Pons (tissue), 1 donor: ENCODE measurements around the gene TM4SF18.
"Not testable (repeated sequence)": the region's sequence is repeated elsewhere in the genome, so short reads cannot be mapped to it uniquely, and the experiment has no call there.

Source experiments
- DNase-seq: peaks from one replicate; pipeline ENCODE4 v3.0.0-alpha.2; 2016; ENCODE audit warnings: low spot score

Gene TM4SF18

DNA sequence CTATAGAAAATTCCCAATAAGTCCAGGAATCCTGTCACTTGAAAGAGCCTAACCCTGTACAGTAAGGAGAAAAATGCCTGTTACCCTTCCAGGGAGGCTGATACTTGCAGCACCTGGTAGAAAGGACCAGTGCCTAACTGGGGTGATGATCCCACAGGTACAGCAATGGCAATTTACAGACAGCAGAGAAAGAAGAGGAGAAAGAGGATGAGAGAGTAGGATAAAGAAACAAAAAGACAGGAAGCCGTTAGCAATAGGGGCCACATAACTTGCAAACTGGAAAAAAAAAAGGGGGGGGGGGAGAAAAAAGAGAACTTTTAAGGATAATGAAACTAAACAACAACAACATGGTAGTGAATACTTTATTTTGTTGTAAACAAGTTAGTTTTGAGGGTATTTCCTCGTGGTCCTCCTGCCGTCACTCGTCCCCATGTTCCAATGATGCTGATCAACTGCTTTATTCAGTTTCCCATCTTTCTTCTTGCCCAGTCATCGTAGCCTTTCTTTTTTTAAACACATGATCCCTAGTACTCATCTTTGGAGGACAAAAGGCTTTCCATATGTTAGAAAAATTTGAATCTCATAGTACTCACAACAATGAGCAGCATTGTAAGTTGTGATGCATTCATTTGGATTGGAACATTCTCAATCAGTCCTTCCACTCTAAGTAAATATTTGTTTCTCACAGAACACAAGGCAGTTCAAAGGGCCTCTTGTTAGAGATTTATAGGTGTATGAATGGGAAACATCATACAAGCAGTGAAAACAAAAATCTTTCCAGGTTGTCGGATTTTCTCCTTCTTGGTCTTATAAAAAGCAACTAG, 35.5 kb upstream of the TM4SF18 start:
- peak; percentile 82 for DNase-seq

DNA sequence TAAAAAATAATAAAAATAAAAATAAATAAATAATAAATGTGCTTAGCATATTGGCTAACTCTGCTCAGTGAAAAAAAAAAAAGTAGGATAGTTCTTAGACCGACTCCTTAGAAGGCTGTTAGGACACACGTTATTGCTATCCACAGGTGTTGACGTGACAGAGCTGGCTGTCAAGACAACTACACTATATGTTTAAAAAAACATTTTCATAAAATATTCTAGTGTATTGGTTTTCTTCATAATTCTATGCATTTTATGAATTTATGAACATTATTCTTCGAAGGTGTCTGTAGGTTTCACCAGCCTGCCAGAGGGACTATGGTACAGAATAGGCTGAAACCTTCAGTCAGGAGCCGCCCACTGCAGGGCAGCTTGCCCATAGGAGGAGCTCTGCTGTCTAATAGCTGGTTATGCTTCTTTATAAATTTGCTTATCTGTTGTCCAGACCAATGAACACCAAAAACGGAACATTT, 34.8 kb upstream of the TM4SF18 start:
- no peak for DNase-seq

DNA sequence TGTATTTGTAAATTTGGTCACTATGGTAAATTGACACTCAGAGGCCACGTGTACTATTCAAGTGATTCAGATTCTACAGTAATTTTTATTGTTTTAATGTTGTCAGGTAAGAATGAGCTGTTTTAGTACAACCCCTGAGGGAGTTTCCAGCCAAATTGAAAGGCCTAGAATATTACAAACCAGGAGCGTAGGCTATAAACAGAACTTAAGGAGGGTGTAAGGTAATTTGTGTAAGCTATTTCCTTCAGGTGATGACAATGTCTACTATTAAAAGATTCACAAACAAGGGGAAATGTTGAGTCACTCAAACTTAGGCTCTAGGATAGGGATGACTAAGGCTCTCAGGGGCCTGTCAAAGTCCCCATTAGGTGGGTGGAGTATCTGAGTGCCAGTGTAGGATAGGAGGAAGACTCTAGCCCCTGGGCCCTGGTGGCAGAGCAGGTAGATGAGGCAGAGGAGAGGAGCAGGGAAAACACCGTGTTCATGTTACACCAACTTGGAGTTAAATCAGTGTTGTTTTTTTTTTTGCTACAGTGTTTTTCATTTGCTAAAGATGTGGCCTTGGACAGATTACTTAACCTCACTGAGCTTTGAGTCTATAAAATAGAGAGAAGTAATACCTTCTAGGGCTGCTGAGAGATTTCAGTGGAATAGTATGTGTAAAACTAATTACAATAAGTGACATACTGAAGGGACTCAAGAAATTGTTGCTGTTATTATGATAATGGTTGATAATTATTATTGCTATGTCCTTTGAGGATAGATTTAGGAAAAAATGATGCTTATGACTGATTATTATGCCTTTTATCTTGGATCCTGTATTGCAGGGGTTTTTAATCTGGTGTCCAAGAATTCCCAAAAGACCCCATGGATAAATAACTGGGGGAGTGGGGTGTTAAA, 33.8 kb upstream of the TM4SF18 start:
- DNase-seq: no peak

GRCh38 chr3:149366031-149366430, 32.6 kb upstream of the TM4SF18 start:
- DNase-seq: no peak

GRCh38 chr3:149364624-149365023, 31.2 kb upstream of the TM4SF18 start:
- no peak for DNase-seq

GRCh38 chr3:149363053-149363452, 29.6 kb upstream of the TM4SF18 start:
- DNase-seq: no peak

- DNase-seq: no peak
These were observed 28.9 kb upstream of the TM4SF18 start for GRCh38 chr3:149362366-149362765.

DNA sequence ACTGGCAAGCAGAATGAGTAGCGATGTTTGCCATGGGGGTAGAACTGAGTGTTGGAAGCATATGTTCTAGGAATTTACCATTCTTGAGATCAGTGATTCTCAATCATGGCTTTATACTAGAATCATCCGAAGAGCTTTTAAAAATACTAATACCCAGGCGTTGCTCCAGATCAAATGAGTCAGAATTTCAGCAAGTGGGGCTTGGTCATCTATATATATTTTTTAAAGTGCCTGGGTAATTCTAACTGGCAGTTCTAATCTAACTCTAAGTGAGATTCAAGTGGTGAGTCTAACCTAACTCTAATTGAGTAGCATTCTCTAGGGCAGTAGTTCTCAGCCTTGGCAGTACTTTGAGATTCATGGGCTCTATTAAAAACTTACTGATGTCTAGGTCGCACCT, 23.2 kb upstream of the TM4SF18 start:
- no peak for DNase-seq

DNA sequence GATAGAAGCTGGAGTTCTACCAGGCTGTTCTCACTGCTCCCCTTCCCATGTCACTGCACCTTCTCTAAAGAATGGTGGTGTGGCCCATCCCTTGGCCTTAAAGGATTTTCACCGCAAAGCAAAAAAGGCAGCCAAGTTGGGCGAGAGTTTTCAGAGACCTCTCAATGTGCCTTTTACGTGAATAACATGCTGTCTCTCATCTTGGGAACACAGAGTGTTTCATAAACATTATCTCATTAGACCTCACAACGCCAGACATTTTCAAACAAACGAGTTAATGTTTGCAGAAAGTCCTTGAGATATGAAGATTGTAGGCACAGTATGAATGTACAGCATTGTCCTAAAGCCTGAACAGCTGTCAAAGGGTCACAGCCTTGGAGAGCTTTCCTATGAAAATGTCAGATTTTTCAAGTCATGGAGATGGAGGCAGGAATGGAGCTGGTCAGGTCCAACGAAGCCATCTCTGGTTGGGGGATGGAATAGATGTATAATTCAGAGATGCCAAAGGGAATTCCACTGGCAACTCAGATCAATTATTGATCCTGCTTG, 22.7 kb upstream of the TM4SF18 start:
- DNase-seq: no peak

DNA sequence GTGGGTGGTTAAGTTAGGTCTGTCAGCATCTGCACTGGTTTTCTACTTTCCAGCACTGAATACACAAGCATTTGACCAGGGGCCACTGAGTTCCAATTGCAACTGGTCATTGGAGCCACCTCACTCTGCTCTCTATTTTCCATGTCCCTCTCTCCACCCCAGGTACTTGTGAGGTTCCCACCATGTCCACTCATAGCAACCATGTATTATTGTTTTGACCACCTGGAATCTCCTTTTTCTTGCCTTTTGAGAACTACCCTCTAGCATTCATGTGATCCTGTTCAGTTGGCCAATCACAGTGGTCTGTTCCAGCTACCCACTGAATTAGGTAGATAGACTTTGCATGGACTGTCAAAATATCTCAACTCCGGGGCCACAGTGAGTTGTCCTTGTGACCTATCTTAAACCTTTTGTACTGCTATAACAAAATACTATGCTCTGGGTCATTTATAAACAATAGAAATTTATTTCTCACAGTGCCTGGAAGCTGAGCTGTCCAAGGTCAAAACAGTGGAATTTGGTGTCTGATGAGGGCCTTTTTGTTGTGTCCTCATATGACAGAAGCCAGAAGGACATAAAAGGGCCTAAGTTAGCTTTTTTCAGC, 20.2 kb upstream of the TM4SF18 start:
- DNase-seq: no peak

GRCh38 chr3:149352556-149352955, 19.1 kb upstream of the TM4SF18 start:
- DNase-seq: peak; percentile 56

DNA sequence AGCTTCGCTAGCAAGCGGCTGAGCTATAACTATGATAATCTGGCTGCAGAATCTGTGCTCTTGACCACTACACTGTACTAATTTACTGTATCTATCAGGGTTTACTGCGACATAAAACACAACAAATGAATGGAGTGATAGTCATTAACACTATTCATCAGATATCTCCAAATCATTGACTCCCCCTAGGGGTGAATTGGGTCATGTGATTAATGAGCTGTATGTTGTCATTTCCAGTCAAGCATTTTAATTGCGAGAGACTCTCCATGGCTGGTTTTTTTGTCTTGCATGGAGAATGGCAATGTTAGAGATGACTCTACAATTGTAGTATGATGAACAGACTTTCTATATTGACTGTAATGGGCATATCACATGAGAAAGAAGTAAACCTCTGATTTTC, 10.5 kb upstream of the TM4SF18 start:
- DNase-seq: no peak

DNA sequence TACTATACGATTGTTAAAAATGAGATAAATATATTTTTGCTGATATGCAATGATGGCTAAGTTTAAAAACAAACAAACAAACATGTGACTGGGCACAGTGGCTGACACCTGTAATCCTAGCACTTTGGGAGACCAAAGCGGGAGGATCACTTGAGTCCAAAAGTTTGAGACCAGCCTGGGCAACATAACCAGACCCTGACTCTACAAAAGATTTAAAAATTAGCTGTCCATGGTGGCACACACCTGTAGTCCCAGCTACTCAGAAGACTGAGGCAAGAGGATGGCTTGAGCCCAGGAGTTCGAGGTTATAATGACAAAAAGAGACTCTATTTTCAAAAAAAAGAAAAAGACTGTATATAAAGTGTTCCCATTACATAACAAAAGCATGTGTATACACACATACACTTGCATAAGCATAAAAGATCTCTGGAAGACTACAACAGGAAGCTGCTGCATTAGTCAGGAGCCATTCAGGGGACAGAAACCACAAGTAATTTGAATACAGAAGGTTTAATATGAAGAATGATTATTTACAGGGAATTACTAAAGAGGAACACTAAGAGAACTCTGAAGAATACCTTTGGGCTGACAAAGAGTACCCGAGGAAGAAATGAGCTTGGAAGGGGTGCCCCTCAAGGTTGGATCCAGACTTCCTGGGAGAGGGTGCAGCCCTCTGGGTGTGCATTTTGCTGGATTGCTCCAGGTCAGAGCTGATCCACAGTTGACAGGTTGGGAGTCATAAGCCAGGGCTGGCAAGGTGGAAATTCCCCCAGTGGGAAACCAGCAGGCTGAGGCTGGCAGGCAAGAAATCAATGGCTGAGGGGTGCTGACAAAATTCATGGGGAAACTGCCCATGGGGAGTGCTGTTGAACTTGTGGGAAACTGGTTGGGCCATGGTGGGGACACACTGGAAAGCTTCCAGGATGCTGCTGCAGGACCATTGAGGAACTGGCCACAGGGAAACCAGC, 9.3 kb upstream of the TM4SF18 start:
- no peak for DNase-seq

DNA sequence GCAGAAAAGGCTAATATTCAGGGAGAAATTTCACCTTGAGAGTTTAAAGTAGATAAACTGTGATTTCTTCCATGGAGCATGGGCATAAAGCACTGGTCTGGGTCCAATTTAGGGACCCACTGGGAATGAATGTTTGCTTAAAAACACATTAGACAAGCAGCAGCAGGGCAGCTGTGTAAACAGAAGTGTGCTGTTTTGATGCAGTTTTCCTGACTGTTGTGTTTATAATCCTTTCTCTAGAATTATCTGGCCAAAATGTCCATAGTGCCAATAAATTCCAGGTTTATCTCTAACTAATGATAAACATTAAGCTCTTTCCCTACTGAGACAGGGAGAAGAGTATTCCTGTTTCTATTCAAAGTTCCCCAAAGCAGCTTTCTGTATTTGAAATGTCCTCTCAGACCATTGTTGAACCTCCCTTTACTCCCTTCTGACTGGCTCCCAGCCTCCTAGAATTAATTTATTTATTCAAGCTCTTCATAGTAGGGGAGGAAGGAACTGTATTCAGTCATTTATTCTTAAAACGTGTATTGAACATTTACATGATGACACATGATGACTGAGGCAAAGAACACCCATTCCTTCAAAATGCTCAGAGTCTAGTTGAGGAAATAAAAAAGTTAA, 7.0 kb upstream of the TM4SF18 start:
- DNase-seq: peak; percentile 15

GRCh38 chr3:149339931-149340309, 6.5 kb upstream of the TM4SF18 start:
- peak; percentile 23 for DNase-seq

DNA sequence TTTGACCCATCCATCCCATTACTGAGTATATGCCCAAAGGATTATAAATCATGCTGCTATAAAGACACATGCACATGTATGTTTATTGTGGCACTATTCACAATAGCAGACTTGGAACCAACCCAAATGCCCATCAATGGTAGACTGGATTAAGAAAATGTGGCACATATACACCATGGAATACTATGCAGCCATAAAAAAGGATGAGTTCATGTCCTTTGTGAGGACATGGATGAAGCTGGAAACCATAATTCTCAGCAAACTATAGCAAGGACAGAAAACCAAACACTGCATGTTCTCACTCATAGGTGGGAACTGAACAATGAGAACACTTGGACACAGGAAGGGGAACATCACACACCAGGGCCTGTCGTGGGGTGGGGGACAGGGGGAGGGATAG, 4.0 kb upstream of the TM4SF18 start:
- not testable (repeated sequence) for DNase-seq

- no peak for DNase-seq
These were observed 3.5 kb upstream of the TM4SF18 start for GRCh38 chr3:149336925-149337324.

GRCh38 chr3:149332771-149333170, 665 bp downstream of the TM4SF18 start:
- no peak for DNase-seq

DNA sequence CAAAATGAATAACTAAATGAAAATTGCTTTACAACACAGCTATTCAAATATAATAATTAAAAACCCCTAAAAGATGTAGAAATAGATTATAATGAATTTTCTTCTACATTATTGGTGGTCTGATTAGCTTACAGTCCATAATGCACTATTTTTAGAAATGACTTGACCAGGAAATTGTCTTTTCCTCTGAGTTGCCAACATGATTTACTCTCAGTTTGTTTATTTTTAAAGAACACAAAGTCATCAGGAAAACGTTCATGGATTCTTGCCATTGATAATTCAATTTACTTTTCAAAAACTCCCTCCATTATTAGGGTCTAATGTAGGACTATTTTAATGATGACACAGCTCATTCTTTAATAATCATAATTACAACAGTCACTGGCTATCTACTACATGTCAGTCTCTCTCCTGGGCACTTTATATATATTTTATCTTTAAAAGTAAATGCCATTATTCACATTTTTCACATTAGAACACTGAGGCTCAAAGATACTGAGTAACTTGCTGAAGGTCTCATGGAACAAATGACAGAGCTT, 1.1 kb downstream of the TM4SF18 start:
- DNase-seq: no peak

DNA sequence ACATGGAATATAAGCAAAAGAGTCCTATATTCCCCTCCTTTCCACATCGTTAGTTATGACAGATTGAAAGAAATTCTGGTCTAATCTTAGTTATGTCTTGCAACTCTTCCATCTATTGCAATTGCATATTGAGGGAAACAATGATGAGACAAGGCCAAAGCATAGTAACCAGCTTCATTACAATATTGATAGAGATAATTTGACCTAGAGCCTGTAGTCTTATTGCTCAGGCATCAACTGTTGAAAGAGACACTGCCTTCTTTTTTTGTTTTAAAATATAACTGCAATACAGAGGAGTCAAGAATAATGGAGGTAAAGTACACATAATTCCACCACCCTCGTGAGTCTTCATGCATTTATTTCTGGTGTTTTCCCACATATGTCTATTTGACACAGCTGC, 2.0 kb downstream of the TM4SF18 start:
- no peak for DNase-seq
